Renal pelvis (tissue), 4 donors: ENCODE data around the gene SCGB3A1. TPM values are rescaled to one million over a fixed set of nuclear protein-coding genes. Genes with fewer than 3 reads are reported as not detected.

ENCODE experiments used
- DNase-seq: peaks from one replicate; pipeline ENCODE4 v3.0.0-alpha.2; 2013
- polyA plus RNA-seq, 3 donors: library from polyadenylated mRNA; unstranded; fragments of 120-200 nt; gene quantifications; one replicate each; pipeline ENCODE4 v1.2.1, GENCODE V29; 2013; ENCODE audit not compliant: insufficient read length in 3 of 3

The SCGB3A1 gene
- polyA plus RNA-seq, 3 donors: 1.2 to 2.4 (median 2.1) TPM

DNA sequence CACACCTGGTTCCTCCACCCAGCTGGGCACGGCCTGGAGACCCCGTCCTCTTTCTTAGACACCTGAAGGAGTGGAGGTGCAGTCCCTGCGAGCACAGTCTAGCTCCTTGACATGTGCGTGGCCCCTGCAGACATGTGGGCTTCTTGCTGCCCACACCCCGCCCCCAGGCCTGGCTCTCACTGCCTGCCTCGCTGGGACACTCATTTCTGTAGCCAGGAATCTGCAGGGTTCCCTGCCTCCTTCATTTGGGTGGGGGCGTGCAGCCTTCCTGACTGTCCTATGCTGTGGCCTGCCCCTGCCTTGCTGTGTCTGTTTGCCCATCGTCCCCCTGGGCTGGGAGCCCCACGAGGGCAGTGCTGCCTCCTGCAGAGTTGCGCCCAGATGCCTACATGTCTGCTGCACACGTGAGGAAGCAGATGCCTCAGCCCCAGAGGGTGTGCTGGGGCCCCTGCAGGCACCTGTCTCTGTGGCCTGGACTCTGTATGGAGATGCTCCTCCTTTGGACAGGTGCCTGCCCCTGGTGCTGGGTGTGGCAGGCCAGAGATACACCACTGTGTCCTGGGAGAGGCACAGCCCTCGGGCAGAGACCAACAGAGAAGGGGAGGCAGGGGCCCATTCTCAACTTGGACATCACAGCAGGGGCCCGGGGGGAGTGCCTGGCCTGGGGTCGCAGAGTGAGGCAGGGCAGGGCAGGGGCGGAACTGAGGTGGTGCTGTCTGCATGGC lies 35.5 kb upstream of the SCGB3A1 start:
- no peak for DNase-seq

DNA sequence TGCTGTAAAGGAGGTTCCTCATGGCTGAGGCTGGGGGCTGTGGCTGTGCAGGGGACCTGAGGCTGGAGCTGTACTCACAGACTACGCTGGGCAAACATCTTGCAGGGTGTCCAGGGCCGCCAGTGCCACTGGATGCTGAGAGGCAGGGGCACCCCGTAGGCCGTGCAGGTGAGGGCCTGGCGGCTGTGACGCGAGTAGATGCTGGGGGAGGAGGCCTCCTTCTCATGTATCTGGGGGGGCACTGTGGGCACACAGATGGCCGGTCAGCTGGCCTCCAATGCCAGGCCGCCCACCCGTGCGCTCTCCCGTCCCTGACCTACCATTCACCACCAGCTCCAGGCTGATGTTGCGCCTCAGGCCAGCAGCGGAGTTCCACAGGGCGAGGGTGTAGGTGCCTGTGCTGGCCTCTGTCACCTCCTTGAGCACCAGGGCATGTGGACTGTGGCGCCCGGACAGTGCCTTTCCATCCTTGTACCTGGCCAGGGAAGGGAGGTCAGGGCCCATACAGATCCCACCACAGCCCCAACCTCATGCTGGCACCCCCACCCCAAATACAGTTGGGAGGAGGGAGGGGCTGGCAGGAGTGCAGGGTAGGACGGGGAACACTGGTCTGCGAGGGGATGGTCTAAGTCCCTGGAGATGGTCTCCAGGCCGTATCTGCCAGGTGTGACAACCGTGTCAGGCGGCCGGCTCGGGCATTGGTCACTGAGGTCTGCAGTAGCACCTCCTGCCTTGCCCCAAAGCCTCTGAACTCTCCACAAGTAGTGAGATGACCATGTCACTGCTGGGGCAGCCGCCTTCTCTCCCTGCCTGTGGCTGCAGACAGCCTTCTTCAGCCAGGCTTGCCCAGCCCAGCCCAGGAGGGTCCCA lies 34.7 kb upstream of the SCGB3A1 start:
- DNase-seq: no peak

DNA sequence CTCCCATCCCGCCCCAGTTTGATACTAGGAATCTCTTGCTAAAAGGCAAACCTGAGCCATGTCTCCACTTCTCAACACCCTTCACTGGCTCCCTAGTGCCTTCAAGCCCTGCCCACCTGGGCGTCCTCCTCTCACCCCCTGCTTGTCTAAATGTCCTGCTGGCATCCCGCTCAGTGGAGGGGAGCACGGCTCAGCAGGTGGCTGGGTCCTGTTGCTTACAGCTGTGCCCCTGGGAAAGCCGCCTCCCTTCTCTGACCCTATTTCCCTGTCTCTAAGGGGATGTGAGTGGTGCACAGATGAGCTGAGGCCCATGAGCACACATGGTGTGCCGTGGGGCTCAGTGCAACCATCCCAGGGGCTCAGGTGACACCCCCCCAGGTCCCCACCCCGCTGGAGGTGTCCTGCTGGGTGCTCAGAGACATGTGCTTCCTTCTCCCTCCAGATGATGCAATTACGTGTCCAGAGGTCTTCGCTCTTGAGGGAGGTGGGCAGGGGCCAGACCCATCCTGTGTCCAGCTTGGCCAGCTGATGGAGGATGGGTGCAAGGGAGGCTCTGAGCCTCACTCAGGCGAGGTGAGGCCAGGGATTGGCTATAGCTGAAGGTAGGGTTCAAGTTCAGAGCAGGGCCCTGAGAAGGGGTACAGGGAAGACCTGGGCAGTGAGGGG lies 34.0 kb upstream of the SCGB3A1 start:
- DNase-seq: no peak

DNA sequence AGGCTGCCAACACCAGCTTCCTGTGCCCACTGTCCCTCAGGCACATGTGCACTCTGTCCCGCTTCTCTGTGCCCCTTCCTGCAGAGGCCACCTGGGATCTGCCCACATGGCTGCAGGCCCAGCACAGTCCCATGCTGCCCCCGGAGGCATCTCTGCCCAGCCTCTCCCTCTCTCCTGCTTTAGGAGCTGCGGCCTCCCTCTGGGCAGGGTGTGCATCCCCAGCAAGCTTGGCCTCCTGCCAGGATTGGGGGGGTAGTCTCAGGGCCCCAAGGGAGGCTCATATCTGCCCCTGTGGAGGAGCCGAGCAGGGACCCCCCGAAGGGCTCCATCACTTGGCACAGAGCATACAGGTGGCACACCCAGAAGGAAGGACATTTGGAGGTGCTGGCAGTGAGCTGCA lies 33.3 kb upstream of the SCGB3A1 start:
- no peak for DNase-seq

DNA sequence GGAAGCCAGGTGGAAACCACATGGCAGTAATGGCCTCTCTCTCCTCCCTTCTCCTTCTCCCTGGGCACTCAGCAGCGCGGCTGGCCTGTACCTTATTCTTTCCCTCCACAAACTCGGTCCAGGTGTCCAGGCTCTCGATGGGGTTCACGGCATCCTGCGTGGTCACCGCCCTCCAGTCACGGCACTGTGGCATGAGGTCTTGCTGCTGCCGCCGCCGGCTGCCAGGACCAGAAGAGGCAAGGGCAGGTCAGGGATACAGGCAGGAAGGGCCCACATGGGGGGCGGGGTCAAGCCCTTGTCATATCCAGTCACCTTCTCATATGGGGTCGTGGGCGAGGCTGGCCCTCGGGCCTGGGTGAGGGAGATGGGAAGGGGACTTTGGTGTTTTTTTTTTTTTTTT lies 32.5 kb upstream of the SCGB3A1 start:
- no peak for DNase-seq

DNA sequence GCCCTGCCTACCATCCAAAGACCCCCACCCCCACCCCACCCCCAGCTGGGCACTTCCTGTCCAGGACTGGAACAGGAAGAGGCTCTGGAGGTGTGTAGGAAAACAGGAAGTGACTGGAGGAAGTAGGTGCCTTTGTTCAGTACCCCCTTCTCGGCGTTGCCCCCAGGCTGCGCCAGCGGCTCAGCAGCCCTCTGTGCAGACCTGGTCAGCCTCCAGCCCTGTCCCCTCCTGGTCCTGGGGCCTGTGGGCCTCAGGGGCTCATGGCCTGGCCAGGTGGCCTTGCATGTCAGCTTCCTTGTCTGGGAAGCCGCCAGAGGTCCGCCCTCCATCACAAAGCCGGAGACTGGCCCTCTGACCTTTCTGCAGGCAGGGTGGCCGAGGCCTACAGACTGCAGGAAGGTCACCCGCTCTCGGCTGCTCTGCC lies 32.1 kb upstream of the SCGB3A1 start:
- DNase-seq: no peak

DNA sequence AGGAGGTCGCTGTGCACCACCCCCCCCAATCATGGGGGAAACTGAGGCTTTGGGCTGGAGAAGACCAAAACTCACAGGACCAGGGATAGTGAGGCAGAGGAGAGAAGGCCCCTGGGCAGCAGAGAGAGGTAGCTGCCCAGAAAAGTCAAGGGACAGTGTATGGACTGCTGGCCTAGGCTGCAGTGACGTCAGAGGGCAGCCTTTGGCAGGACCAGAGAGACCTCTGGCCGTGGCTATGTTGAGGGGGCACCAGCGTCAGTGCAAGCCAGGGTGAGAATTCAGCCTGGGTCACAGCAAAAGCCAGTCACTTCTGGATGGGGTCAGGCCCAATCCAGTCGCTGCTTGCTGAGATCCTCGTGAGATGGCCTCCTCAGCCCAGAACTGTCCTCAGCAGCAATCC lies 31.6 kb upstream of the SCGB3A1 start:
- DNase-seq: no peak

DNA sequence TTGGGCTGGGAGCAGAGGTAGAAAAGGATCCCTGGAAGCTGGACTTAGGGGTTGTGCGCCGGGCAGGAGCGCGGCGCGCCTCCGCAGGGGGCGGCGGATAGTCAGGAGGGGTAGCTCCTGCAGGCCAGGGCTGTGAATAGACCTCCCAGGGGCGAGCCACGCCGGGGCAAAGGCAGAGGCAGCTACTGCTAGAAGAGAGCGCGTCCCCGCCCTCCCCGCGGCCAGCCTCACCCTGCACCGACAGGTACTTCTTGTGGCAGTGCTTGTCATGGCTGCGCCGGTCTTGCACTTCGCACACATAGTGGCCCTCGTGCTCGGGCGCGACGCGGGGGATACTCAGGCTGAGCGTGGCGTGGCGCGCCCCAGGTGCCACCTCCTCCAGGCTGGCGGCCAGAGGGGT lies 30.0 kb upstream of the SCGB3A1 start:
- DNase-seq: no peak

DNA sequence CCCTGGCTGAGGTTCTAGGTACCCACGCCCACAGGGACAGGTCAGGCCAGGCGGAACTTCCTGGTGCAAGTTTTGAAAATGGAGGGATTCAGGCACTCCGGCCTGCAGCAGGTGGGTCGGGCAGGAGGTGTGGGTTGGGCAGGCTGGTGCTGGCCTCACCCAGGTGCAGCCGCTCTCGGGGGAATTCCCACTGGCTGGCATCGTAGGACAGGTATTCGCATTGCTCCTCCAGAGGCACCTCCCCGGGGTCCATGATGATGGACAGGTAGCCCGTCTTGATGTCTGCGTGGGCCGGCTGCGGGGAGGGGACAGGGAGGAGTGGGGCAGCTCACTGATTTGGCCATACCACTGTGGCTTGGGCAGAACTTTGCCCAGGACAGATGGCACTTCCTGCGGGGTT lies 28.7 kb upstream of the SCGB3A1 start:
- DNase-seq: no peak

DNA sequence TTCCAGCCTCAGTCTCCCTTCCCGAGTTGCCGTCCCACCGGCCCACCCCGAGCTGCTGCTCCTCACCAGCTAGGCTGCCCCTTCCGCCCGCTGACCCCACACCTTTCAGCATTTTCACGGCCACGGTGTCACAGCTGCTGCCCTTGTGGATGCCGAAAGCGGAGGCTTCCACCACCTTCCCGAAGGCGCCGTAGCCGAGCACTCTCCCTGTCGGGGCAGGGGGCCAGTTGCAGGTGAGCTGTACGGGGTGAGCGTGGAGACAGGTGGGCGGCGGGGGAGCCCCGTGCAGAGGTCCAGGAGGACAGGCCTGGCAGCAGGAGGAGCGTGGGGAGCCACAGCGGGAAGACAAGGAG lies 28.2 kb upstream of the SCGB3A1 start:
- no peak for DNase-seq

DNA sequence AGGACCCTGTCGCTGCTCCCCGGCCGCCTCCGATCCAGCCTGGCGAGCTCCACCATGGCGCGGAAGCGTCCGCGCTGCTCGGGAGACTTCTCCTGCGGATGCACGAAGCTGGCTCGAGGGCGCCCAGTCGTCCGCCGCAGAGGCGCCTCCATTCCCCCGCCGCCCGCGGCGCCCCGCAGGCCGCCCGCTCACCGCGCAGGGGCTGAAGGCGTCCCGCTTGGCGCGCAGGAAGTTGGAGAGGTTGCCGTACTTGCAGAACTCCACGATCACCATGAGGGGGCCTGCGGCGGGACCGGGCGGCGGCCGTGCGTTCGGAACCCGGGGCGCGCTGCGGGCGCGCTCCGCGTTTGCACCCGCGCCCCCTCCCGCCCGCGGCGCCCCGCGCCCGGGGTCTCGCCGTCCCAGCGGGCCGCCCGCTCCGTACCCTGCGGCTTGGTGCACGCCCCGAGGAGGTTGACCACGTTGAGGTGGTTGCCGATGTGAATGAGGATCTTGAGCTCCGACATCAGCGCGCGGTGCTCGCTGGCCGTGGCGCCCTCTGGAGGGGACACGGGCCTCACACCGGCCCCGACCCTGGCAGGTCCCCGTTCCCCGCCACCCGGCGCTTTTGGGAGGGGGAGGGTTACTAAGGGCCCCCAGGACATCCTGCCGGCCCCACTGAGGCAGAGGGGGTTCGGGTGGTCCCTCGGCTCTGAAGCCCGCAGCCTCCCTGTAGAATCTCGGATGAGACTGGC lies 27.7 kb upstream of the SCGB3A1 start:
- DNase-seq: peak; percentile 34

DNA sequence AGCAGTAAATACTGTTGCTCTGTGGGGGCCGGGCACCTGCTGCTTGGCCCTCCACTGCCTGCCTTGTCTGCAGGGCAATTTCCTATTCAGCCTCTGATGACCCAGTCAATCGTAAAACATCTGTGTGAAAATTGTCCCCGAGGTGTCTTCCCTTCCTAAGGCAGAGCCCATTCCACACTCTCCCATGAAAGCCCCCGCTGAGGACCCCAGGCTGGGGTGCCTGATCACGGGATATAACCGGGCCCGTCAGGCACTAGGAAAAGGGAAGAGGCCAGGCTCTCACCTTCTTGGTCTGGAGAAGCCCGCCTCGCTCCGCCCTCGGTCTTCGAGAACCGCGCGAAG lies 27.2 kb upstream of the SCGB3A1 start:
- DNase-seq: no peak

DNA sequence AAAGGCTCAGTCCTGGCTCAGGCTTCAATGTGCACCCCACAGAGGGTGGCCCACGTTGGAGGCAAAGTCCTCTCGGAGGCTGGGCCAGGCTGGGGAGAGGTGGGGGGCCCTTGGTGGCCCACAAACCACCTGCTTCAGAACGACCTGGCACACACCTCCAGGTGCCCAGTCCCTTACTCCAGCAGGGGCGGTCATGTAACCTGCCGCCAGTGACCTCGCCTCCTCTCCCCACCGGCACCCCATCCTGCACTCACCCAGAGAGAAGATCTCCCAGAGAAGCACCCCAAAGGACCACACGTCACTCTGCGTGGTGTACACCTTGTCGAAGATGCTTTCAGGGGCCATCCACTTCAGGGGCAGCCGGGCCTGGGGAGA lies 22.5 kb upstream of the SCGB3A1 start:
- no peak for DNase-seq

DNA sequence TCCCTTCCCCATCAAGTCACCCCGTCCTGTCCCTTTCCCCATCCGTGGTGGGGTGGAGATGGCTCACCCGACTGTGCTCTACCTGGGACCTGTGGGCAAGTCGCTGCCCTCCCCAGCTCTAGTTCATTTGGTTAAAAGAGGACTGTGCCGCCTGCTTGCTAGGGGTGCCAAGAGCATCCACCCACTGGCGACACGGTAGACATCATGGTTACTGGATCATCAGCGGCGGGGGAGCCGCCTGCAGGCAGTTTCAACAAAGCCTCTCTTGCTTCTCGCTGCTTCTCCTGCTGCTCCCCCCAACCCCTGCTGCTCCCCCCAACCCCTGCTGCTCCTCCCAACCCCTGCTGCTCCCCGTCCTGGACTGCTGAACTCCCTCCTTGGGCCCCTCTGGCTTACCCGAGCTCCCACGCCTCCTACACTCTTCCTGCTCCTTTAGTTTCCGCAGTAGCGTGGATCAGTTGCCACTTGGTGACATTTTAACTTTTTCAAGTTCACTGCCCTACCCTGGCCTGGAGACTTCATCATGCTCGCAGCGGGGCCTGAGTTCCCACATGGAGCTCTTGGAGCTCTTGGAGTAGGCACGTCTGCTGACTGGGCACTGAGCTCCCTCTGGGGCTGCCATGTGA lies 22.0 kb upstream of the SCGB3A1 start:
- DNase-seq: peak; percentile 67

DNA sequence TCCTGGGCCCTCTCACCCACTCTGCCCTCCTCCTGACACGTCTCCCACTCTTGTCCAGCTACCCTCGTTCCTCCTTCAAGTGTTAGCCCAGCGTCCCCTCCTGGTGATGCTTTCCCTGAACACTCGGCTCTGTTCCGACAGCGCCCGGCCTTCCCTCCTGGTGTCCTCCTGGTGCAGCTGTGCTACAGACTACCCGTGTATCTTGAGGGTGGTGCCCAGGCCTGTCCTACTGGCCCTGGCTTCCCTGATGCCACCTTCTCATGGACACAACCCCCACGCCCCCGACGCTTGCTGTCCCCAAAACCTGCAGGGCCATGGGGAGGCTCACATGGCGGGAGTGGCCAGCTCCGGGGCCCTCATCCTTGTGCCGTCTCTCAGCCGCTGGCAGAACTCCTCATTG lies 21.4 kb upstream of the SCGB3A1 start:
- DNase-seq: no peak

DNA sequence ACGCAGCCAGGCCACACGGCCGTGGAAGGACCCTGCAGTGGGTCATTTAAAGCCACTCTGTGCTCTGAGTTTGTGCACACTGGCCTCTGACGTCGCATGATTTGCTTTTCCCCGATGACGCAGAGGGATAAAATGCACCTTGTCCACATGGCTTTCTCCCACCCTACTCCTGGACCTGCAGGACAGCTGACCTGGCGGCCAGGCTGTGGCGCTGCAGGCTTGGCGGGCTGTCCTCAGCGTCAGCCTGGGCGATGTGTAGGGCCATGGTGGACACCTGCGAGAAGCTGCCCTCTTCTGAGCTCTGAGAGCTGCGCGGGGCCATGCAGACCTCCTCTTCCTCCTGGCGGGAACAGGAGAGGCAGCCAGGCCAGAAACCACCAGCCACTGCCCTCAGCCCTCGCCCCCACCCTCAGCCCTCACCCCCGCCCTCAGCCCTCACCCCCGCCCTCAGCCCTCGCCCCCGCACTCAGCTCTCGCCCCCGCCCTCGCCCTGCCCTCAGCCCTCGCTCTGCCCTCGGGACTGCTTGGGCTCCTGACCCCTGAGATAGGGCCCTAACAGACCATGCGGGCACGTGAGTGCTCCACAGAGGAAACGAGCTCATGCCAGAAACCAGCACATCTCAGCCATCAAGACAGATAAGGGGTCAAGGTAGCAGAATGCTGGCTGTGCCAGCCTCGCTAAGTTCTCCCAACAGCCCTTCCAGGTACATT lies 20.0 kb upstream of the SCGB3A1 start:
- DNase-seq: no peak

DNA sequence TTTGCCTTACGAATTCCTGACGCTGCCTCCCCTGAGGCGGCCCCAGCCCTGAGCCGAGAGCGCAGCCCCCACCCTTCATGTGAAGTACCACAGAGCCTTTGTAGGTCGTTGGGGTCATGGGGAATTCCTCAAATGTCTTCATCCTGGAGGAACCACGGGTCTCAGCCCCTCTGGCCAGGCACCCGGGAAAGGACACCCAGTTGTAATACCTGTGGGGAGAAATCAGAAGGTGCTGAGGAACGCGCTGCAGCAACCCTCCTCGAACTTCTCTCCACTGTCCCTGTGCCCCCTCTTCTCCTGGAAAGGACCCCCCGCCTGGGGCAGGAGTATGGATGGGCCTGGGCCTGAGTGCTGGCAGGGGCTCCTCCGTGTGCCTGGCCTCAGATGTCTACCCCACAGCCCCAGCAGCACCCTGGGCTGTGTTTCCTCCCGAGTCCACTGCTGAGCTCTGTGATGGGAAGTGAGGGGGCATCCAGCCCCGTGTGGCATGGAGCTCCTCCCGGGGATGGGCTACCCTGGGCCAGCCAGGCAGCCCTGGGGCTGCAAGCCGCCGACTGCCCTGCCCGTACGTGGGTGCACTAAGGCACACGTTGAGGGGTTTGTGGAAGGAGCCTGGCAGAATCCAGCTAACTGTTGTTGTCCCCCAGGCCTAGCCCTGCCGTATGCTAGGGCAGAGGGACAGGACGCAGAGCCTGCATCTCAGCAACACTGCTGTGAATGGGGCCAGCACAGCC lies 18.7 kb upstream of the SCGB3A1 start:
- DNase-seq: no peak

DNA sequence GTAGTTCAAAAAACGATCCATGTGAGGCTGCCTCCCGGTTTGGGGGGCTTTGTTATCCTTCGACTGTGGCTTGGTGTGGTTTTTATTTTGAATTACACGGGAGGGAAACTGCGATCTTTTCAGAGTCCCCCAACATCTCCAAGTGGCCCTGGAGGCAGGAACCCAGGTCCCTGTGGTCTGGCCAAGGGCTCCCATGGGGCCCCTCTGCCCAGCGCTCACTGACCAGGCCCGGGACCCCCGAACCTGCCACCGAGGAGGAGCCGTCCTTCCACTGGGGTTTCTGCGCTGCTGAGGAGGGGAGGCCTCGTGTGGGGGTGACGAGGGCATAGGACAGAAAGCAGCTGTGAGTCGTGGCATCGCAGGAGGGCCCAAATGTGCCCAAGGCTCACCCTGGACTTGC lies 18.1 kb upstream of the SCGB3A1 start:
- DNase-seq: no peak

DNA sequence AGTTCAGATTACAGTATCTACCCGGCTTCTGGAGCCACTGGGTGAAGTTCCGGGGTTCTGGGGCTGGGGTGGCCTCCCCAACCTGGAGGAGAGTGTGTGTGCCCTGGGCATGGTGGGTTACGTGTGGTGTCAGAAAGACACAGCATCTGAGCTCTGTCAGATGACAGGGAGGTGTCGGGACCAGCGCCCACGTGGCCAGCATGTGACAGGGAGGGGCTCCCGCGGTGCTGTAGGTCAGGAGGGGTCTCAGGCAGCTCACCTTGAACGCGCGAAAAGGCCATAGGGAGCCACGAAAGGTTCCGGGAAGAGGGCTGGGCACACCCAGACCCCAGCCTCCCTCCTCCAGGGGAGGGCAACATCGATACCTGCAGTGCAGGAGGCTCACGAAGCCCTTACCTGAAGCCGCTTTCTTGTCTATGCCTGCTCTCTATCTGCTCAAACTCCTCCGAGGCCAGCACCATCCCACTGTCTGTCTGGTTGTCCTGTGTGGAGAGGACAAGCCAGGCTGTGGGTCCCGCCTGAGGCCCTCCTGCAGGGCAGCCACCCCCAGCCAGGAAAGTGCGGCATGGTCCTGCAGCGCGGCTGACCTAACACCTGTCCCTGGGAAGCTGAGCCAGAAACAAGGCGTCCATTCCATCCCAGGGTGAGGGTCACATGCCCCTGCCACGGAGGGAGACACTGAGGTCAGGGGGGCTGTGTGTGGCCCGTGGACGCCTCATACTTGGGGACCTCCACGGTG lies 17.4 kb upstream of the SCGB3A1 start:
- DNase-seq: no peak
